AML-193 (cell line): ENCODE data around the gene ATP2B2.

Experiments
- DNase-seq, 2 experiments: peaks; one replicate each; lab custom pipeline; 2025; lab: John Stamatoyannopoulos, UW

ATP2B2 gene

DNA sequence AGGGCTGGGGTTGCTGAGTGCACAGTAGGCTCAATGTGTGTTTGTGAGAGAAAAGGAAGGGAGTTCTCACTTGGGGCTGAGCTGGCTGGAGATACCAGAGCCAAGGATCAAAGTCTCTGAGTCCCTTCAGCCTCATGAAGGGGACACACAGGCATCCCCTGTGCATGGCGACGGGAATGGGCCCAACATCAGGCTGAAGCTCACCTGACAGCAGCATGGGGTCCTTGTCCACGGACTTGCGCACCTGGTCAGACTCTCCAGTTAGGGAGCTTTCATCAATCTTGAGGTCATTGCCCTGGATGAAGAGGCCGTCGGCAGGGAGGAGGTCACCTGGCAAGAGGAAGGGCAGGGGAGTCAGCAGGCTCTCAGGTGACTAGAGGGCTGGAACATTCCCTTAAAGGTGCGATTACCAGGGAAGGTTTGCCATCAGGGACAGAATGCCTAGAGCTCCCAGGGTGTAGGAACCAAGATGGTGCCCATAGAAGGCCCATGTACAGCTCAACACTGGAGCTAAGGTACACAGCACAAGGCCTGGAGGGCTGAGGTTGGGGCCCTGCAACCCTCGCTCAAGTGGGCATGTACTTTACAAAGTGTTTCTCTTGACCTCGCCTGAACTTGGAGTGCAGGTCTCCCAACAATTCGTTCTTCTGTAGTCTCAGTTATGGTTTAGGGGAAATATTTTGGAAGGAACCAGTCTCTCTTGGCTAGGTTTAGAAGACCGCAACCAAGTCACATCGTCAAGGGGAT, 104.5 kb downstream of the ATP2B2 start:
- no peak for DNase-seq

DNA sequence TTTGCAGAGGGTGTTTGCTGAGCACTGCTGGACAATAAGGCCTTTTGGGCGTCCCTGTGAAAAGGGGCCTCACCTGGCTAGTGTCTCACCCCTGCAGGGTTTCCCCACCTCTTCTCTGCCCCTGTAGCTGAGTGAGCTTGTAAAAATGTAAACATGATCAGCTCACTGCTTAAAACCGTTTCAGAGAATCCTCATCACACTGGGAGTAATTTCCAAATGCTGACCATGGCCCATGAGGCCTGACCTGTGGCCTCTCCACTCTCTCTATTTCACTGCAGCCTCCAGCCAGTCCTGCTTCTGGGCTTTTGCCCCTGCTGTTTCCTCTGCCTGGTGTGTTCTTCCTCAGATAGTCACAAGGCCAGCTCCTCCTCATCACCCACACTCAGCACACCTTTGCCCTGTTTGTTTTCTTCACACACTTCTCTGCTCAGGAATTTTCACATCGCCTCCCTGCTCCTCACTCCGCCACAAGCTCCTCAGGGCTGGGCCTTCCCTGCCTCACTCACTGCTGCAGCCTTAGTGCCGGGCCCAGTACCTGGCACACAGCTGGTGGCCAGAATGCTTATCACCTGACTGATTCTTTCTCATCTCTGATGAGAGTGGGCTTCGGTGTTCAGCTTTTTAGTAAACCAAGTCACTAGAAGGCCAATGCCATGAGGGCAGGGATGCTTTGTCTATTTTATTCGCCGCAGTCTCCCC, 105.2 kb downstream of the ATP2B2 start:
- no peak for DNase-seq

DNA sequence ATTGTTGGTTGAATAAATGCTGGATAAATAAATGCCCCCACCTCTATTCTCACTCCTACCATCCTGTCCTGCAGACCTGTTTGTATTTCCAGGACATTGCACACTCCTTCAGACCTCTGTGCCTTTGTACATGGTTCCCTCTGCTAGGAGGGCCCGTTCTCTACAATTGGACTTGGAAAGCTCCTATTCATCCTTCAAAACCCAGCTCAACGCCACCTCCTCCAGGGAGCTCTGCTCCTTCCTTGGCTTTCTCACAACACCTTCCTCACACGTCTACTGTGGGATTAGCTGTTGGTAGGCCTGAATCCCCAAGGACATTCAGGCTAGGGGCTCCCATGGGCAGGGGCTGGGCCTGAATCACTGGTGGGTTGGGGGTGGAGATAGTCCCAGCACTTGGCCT, 105.8 kb downstream of the ATP2B2 start:
- no peak for DNase-seq

DNA sequence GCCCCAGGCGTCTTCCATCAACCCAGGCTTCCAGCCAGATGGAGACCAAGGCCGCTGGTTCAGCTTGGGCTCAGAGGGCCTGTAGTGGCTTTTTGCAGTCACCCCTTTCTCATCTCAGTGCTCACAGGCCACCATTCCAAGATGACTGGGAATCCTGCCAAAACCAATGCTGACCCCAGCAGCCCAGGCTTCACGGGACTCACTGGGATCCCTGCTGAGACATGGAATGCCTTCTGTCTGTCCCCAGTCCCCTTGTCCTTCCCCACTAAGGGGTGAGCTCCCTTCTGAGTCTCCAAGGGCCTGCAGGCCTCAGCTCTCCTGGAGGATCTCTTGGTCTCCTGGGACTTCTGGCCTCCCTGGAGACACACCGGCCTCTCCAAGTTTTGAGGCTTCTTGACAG, 107.0 kb downstream of the ATP2B2 start:
- DNase-seq, result no peak

DNA sequence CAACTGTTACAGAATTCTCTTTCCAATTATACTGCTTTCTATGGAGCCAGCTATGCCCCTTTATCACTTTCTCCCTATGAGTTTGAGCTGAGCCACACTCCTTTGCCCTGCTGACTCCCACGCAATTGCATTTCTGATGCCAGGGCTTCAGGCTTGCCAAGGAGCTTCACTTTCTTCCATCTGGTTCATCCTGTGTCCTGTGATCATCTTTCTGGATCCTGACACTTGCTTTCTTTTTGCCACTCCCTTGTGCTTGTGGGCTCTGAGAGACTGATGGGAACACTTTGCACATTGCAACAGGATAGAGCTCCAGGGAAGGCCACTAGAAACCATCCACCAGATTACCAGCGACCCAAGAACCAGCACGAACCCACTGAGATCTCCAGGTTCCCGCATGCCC, 107.5 kb downstream of the ATP2B2 start:
- DNase-seq, result no peak

DNA sequence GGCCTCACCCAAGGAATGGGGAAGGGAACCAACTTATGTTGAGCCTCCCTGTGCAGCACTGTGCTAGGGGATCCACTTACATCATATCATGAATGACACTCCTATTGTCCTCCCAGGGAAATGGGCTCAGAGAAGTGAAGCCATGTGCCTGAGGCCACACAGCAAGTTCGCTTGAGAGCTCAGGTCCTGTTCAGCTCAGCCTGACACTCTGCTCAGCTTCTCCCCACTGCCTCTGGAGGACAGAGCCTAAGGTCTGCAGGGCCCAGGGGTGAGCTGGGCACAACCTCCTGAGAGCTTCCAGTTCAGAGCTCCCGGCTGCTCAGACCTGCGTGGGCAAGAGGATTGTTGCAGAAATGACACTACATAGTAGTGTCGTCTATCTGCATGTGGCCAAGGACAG, 108.5 kb downstream of the ATP2B2 start:
- DNase-seq, result no peak

DNA sequence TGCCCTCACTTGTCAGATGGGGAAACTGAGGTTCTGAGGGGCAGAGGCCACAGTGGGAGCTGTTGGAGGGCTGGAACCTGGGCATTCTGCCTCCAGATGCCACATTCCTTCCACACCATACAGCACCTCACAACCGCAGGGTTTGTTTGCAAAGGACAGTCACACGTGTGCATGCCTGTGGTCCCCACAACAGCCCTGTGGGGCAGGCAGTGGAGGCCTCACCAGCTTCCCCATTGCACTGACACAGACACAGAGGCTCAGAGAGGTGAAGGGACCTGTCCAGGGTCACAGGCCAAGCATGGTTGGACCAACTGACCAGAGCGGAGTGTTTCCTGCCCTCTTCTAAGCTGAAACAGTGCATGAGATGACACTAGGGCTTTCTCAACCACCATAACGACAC, 109.3 kb downstream of the ATP2B2 start:
- no peak for DNase-seq

DNA sequence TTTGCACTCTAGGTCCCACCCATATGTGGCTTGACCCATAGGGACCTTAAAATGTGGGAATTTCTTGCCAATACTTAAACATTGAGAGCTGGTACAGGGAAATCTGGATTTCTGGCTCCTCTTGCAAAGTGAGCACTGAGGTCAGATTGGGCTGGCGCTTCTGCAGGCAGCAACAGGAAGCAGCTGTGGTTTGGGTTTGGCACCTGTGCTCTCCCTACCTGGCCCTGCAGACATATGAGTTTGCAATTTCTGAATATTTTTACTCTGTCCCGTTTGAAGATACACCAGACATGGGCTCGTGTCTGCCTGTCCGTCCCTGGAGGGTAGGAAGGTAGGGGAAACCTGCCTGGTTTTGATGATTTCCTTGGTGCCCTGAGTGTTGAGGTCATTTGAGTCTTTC, 109.7 kb downstream of the ATP2B2 start:
- DNase-seq, result no peak

DNA sequence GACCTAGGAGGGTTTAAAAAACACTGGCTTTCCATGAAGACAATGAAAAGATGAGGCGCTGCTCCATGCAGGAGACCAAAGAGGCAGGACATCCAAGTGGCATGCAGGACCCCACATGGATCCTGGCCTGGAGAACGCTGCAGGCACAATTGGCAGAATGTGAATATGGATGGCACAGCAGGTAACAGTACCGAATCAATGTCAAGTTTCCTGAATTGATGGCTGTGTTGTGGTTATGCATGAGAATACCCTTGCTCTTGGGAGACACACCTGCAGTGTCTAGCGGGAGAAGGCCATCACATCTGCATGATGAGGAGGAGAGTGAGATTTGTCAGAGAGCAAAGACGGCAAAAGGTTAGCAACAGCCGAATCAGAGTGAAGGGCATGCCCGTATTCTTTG, 110.2 kb downstream of the ATP2B2 start:
- DNase-seq, result no peak

DNA sequence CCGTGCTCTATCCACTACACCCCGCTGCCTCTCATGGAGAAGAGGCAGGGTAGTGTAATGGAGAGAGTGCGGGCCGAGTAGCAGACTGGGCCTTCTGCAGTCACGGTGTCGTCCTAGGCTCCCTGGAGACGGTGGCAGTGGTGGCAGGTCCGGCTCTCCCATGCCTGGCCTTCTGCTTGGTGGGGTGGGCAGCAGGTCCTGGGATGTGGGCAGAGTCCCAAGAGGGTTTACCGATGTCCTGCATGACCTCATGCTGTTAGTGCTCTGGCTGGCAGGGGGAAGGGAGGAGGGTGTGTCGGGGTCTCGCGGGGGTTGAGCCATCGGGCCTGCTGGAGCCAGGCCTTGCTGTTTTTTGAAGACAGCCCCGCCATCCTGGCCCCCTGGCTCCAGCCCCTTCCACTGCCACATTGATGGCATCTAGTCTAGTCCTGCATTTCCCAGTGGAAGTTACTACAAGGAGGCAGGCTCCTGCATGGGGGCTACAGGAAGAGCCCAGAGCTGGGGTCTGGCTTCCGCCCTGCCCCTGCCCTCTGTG, 110.8 kb downstream of the ATP2B2 start:
- no peak for DNase-seq

DNA sequence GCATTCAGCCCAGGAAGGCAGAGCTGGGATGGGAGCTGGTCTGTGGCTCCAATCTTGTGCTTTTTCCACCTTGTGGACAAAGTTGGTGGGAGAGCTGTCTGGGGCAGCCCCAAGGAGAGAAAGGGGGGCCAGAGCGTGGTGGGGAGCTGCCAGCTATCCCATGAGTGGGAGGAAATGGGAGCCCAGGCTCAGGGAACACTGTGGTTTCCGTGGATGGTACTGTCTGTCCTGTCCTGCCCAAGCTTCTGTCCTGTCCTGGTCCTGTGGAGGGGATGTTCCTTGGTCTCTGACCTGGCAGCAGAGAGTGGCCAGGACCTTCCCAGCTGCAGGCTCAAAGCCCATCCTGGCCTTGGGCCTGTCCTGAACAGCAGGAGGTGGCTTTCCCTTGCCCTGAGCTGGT, 111.9 kb downstream of the ATP2B2 start:
- no peak for DNase-seq

DNA sequence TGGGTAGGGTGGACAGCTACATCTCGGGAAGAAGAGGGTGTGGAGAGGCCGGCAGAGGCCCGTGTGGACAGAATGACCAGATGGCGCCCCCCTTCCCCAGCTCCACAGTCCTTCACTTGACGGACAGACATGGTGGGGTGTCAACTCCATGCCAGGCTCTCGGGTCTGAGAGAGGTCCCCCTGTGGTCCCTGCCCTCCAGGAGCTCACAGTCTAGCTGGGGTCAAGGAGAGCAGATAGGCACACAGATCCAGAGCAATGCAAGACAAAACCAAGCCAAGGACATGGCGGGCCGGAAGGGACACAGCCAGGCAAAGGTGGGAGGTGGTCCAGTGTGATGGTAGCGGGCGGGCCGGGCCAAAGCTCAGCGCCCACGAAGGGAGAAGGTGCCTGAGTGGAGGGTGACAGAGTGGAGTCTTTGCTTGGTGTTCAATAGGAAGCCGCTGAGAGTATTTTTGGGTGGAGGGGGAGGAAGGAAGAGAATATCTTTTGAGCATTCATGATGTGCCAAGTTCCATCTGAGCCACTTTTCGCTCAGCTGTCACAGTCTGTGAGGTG, 112.4 kb downstream of the ATP2B2 start:
- no peak for DNase-seq

DNA sequence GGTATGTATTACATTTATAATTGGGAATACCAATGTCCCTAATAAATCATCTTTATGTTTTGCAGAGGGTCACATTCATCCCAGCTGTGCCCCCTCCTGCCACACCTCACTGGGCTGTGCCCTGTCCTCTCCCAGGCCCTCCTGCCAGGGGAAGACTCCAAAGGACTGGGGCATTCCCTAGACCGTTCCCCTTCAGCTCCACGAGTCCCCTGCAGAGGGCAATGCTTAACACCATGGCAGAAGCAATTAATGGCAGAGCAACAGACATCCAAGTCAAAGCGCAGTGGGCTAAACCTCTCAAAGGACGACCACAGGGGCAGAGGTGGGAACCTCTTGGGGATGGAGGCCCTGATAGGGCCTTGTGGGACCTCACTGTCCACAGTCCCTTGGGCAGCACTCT, 113.1 kb downstream of the ATP2B2 start:
- DNase-seq, result no peak

DNA sequence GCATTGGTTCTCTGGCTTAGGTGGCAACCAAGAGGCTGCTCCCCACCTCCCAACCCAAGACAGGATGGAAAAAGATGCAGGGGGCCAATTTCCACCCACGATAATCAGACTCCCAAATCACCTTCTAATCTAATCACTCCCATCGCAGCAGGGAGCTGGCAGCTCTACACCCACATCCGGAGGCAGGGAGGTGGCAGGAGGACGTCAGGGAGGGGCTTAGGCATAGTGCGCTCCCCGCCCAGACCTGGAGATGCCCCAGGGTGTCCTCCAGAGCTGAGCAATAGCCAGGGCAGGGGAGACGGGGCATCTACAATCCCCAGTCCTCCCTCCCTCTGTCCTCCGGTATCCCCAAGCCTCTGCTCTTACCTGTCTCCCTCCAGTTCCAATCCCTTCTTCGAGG, 114.0 kb downstream of the ATP2B2 start:
- no peak for DNase-seq

DNA sequence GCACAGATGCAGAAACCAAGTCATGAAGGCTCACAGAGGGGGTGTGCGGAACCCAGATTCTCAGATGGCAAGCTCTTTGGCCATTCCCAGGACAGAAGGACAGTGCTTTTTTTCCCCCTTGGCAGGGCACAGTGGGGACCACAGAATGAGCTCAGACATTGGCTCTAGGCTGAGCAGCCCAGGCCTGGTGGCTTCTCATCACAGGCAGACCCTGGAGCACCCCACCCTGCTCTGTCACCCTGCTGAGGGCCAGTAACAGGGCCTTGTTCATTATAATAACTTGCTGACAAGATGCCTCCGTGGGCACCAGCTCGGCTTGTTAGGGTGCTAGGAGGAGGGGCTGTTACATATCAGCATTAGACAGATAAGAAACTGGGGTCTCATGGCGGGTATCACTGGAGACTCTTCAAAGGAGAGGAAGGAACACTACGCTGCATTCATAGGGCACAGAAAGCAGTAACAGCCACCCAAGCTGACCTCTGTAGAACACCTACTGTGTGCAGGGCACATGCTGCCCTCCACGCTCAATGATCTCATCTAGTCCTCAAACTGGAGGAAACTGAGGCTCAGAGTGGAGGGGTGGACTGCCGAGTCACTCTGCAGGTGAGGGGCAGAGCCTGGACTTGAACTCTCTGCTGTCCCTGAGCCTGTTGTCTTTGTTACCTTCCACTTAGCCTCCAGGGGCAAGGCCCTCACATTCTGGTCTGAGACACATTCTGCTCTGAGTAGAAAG, 114.6 kb downstream of the ATP2B2 start:
- no peak for DNase-seq

DNA sequence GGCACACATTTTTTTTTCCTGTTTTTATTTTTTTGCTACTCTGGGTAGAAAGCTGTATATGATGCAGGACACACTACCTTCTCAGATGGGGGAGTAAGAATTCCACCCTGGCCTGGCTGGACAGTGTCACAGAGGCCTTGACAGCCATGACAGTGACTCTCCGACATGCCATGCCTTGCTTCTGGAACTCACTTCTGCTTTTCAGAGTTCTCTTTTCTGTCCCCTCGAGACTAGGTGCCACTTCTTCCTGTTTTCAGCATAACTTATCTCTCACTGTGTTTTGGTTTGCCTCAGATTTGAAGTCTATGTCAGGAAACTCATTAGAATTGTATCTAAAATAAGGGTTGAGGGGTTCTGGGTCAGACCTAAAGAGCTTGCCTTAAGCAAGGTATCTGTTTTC, 115.4 kb downstream of the ATP2B2 start:
- peak; percentile 78 to 91 for DNase-seq

DNA sequence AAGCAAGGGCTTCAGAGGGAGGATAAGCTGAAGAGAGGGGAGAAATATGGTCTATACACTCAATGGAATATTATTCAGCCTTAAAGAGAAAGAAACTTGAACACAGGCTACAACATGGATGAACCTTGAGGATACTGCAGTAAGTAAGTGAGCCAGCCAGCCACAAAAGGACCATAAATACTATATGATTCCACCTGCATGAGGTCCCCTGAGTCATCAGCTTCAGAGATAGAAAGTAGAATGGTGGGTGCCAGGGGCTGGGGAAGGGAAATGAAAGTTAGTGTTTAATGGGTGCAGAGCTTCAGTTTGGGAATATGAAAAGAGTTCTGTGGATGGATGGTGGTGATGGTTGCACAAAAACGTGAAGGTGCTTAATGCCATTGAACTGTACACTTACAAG, 116.0 kb downstream of the ATP2B2 start:
- no peak for DNase-seq

DNA sequence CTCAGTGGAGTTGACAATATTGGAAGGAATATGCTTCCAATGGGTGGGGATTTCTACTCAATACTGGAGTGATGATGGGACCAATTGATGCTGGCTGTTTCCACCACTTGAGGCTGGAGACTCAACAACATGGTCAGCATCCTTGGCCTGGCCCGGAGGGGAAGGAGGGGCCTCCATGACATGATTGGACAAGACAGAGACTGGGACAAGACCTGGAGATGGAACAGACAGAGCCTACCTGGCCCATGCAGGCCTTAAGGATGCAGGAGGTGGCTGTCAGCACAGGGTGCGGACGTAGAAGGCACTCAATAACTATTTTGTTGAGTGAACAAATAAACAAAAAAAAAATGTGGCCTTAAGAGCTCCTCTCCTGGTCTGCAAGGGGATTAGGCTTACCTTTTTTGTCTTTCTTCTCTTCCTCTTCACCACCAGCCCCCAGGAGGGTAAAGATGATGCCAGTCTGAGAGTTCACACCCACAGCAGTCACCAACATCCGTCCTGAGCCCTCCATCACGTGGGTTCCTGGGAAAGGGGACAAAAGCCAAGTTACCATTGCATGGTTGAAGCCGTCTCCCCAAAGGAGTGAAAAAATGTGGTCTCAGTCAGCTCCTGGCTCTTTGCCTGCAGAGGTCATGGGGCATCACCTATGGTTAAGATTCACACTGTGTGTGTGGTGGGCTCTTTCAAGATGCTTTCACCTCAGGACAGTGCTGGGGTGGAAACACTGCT, 117.3 kb downstream of the ATP2B2 start:
- no peak for DNase-seq

DNA sequence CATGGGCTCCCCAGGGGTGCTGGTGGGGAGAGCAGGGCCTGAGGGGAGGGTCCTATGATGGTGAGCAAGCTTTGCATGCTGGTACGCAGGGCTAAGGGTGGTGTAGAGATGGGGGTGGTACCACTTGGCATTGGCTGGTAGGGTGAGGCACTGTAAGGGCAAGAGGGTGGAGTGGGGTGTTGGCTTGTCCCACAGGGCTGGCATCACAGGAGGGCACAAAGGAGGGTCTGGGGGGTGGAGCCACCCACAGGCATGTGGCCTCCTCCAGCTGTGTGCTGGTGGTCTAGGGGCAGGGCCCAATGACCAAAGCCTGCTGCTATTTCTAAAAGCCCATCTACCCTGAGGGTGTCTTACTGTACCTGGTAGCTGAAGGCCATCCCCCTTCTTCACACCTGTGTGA, 119.3 kb downstream of the ATP2B2 start:
- no peak for DNase-seq

DNA sequence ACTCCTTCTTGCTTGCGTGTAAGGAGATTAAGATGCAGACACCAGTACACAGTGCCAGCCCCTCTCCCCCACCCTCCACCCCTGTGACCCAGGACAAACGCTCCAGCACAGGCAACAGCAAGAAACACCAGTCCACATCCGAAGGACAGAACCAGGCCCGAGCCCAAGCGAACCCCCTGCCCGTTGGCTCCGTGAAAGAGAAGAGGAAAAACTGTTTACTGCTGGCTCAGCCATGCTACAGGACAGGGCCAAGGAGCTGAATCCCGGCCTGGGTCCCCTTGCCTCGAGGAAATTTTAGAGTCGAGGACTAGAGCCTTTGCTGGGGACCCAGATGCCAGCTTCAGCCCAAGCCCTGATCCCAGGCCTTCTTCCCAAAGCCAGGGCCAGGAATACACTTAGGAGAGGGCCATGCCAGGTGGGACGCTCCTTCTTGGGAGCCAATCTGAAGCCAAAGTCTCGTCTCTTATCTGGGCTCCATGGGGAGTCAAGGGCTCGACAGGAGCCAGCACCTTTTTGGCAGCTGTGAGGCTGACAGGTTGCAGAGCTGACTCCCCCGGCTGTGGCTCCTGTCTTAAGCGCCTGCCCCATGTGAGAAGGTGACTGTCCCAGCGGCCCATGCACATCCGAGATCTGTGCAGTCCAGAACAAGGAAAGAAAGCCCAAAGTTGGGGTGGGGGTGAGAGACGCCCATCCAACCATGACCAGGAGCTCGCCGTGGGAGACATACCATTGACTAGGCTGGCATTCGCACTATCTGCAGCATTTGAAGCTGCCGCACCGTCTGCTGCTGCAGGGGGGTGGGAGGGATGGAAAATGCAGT, 120.6 kb downstream of the ATP2B2 start:
- no peak for DNase-seq

DNA sequence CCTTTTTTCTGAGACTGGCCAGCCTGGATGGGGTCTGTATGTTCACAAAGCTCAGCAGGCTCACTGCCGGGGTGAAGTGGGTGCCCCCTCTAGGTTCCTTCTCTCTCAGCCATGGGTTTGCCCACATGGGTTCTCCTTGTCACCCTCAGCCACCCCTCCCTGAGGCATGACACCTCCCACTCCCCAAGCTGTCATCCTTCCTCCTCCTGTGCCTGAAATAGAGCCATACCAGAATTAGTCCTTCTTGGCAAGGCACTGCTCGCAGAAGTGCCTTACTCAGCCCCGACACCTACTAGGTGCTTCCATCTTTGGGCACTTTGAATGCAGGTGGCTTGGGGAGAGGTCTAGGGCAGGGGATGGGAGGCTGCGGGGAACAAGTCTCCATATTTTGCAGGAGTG, 121.5 kb downstream of the ATP2B2 start:
- no peak for DNase-seq
